C1 segment of cervical spinal cord (tissue), 14 donors: ENCODE measurements around the gene AP2B1.

Experiments
- DNase-seq, 14 donors: peaks; one replicate each; lab custom pipeline; 2025; lab: John Stamatoyannopoulos, UW

Gene AP2B1

DNA sequence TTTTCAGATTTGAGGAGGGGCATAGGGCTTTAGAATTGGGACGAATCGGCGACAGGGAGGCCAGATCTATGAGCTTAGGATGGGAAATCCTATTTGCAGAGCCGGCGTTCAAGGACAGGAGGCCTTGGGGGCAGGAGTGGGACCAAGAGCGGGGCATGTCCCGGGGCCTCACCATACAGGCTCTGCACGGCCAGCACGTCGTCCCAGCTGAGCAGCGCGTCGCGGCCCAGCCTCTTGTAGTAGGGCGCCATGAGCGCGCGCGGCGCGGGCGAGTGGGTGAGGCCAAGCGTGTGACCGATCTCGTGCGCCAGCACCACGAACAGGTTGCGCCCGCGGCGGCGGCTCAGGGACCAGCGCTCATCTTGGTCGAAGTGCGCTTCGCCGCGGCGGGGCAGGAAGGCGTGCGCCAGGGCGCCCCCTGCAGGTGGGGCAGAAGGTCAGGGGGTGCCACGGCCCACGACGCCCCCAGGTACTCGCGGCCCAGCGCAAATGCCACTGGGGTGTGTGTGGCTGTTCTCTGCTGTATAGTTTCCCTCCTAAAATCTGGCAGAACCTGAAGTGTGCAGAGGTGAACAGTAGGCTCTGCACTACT, 182.9 kb downstream of the AP2B1 start:
- no peak for DNase-seq

DNA sequence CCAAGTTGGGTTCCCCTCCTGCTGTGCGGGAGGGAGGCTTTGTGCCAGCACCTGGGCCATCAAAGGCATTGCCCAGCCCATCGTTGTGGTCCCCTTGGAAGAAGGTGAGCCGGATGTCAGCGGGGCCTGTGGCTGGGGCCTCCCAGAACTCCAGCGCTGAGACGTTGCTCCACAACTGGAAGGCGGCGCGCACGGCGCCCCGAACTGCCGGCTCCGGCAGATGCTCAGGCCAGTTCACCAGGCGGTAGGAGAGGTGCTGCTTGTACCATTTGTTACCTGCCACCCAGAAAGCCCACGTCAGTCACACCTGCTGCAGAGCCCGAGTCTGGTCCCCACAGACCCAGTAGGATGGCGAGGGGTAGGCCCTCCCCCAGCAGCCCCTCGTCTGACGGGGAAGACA, 186.0 kb downstream of the AP2B1 start:
- no peak for DNase-seq

DNA sequence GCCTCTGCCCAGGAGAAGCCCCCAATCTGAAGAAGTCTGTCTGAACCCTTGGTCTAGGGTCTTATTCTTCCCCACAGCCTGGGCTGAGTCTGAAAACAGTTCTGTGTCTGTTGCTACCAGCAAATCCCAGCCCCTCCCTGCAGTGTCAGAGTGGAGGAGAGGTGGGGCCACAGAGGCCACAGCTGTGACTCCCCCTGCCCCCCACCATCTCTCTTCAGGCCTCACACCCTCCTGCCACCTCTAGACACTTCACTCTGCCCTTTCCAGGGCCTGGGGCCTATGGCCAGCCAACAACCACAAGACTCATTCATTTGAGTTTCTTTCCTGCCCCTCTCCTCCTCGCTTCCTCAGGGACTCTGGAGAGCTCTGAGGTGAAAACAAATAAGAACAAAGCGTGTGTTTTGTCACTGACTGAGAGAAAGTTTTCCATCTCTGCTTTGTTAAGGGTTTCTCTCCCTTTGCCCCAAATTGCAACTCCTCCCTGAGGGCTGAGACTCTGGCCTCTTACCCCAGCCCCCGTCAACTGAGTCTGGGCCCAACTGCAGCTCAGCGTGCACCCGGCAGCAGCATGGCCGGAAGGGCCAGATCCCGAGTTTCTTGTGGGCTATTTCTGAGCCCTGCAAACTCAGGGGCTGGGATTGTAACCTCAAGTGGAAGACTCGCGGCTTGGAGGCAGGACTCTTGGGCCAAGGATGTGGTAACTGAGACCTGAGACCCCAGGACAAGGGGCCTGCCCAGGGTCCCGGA, 186.7 kb downstream of the AP2B1 start:
- DNase-seq: no peak

- peak in 7 of 14 donors; percentile 12 to 69 (median 27) for DNase-seq
Observed at GRCh38 chr17:35774499-35774898, 187.4 kb downstream of the AP2B1 start.

DNA sequence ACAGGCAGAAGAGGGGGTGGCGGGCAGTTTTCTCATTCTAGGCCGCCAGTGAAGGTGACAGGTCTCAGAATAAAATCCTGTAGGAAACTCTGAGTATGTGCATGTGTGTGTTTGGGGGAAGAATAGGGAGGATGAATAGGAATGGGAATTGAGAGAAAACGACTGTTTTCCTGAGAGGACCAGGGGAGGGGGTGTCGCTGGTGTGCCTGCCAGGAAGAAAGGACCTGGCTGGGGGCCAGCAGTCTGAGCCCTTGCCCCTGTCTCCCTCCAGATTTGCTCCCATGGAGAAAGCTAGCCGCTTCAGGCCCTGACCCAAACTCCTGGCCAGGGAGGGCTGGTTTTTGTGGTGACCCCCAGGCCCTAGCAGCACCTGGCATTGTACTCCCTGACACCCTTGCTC, 187.9 kb downstream of the AP2B1 start:
- peak in 1 of 14 donors; percentile 40 for DNase-seq

- no peak for DNase-seq
Observed at GRCh38 chr17:35775583-35775982, 188.5 kb downstream of the AP2B1 start.
